Stomach (tissue), 9 donors: ENCODE results near the gene AVL9. TPM values are rescaled to one million over a fixed set of nuclear protein-coding genes. Genes with fewer than 3 reads are reported as not detected.

Source experiments
- DNase-seq, 2 donors: peaks; one replicate each; pipeline versions ENCODE4 v3.0.0 to v3.0.0-alpha.2; 2013 to 2019
- H3K27ac ChIP-seq, 5 donors: fragments of 200-600 bp in 4 of 5; sonication (generic) in 4 of 5; one replicate each; pipeline ENCODE4 v1.5.1; 2013 to 2019; ENCODE audit warnings: mild to moderate bottlenecking in 1 of 5, moderate library complexity in 1 of 5
- H3K27me3 ChIP-seq, 3 donors: fragments of 200-600 bp; sonication (generic); one replicate each; pipeline ENCODE4 v1.5.1; 2017 to 2019; ENCODE audit warnings: mixed run types in 1 of 3
- H3K36me3 ChIP-seq, 4 donors: fragments of 200-600 bp; sonication (generic); 1 replicate in 3 of 4; 2 replicates in 1 of 4; pipeline ENCODE4 v1.5.1; 2016 to 2019
- H3K4me1 ChIP-seq, 4 donors: fragments of 200-600 bp; sonication (generic); one replicate each; pipeline ENCODE4 v1.5.1; 2016 to 2019
- H3K4me3 ChIP-seq, 4 donors: fragments of 200-600 bp; sonication (generic) in 3 of 4; one replicate each; pipeline ENCODE4 v1.5.1; 2016 to 2019; ENCODE audit warnings: mild to moderate bottlenecking in 1 of 4
- H3K9me3 ChIP-seq, 4 donors: fragments of 200-600 bp; sonication (generic); one replicate each; pipeline ENCODE4 v1.5.1; 2016 to 2019
- EP300 ChIP-seq: sonication (generic); formaldehyde crosslinking; IDR thresholded peaks from one replicate; pipeline ENCODE4 v1.6.1; 2017; ENCODE audit warnings: antibody characterized with exemption
- POLR2A ChIP-seq, 4 donors: fragments of 450-650 bp; IDR thresholded peaks; one replicate each; pipeline ENCODE4 v1.6.1; 2016; ENCODE audit warnings: antibody characterized with exemption in 4 of 4, control low read depth in 2 of 4, mild to moderate bottlenecking in 1 of 4, moderate library complexity in 1 of 4
- POLR2AphosphoS5 ChIP-seq, 3 donors: sonication (generic); formaldehyde crosslinking; IDR thresholded peaks; one replicate each; pipeline ENCODE4 v1.6.1; 2016; ENCODE audit warnings: antibody characterized with exemption in 3 of 3
- WGBS, 5 donors: extraction: QIAGEN DNeasy Blood & Tissue Kit in 3 of 5; methylation state at CpG; one replicate each; pipeline versions ENCODE4 v1.1.5 to v1.1.7; 2013 to 2018; 5-methylcytosine and 5-hydroxymethylcytosine counted together
- intact Hi-C: fragments of 100-400 bp; cut with DNase I; formaldehyde crosslinking; loops from one replicate; pipeline ENCODE4 v1.15.1; 2023; ENCODE audit warnings: low total_unique reads
- polyA plus RNA-seq, 3 donors: library from polyadenylated mRNA; stranded (reverse); fragments of 200-250 nt; gene quantifications; one replicate each; pipeline ENCODE4 v1.2.3, GENCODE V29; 2013
- total RNA-seq, 5 donors: library from RNA; depleted of rRNA; stranded (reverse); fragments of >200 nt; gene quantifications; one replicate each; pipeline versions ENCODE4 v1.1.0 to v1.2.3, GENCODE V29; 2014 to 2016
- TF ChIP-seq, protein P1 (sequence below), 7 experiments: fragments of 450-650 bp in 4 of 7; fragments of 200-600 bp in 3 of 7; sonication (generic) in 3 of 7; IDR thresholded peaks; one replicate each; pipeline ENCODE4 v1.5.1; 2016 to 2019; ENCODE audit warnings: antibody characterized with exemption in 7 of 7, control low read depth in 2 of 7, mild to moderate bottlenecking in 1 of 7
- donor health status: healthy with polysubstance abuse.
- donor health status: Bipolar disorder and iron deficiency.
- donor health status: healthy.

The AVL9 gene
- total and polyA plus RNA-seq, 8 donors = 7.2 to 197 (median 36.4) TPM

DNA sequence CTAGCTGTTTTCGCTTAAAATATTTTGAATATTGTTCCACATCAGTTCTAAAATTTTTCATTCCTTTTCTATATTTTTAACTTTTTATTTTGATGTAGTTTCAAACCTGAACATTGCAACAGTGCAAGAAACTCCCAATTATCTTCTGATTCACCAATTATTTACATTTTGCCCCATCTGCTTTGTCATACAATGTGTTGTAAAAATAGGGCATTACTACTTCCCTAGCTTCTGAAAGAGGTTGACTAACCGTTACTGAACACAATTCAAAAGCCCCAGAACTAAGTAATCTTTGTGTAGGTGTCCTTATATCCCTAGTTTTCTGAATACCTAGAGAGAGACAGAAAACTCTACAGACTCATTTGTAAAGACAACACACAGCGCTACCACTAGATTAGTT, 86.7 kb downstream of the AVL9 start:
- Histone ChIP-seq H3K4me1 (peaks cover 2 to 14% (median 11%) of the 10 kb centered on the region in 4 donors), H3K9me3 (no peaks in the 10 kb centered on the region), H3K36me3 (peaks cover 38 to 93% (median 91%) of the 10 kb centered on the region in 4 donors), H3K4me3 (no peak overlapping the region), H3K27ac (no peak overlapping the region), H3K27me3 (no peaks in the 10 kb centered on the region)
- no peak for DNase-seq
- intact Hi-C loops = no loop called here
- whole genome bisulfite sequencing, 5 donors = 78 to 96% (median 95%) methylated on average over 3 of the region's 3 CpGs
- TF ChIP-seq POLR2AphosphoS5 (IDR thresholded peaks at IDR 0.05) (no peak), POLR2A (IDR thresholded peaks at IDR 0.05) (no peak), EP300 (no peak)
- TF ChIP-seq, protein P1, sequence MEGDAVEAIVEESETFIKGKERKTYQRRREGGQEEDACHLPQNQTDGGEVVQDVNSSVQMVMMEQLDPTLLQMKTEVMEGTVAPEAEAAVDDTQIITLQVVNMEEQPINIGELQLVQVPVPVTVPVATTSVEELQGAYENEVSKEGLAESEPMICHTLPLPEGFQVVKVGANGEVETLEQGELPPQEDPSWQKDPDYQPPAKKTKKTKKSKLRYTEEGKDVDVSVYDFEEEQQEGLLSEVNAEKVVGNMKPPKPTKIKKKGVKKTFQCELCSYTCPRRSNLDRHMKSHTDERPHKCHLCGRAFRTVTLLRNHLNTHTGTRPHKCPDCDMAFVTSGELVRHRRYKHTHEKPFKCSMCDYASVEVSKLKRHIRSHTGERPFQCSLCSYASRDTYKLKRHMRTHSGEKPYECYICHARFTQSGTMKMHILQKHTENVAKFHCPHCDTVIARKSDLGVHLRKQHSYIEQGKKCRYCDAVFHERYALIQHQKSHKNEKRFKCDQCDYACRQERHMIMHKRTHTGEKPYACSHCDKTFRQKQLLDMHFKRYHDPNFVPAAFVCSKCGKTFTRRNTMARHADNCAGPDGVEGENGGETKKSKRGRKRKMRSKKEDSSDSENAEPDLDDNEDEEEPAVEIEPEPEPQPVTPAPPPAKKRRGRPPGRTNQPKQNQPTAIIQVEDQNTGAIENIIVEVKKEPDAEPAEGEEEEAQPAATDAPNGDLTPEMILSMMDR (IDR thresholded peaks at IDR 0.05) = no peak

DNA sequence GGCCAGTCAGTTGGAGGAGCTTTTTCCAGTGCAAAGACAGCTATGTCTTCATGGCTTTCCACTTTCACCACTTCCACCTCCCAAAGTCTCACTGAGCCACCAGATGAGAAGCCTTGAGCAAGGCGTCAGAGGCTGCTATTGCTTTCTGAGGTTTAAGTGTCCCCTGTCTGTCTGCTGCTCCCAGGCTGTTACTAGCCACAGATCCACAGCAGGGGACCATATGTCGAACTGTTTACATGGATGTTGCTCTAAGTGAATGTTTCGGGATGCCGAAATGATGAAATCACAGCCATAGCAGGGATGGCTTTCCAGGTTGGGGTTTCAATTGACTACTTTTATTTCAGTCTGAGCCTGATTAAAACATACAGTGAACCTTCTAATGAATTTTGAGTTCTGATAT, 88.5 kb downstream of the AVL9 start:
- no peak overlapping the region for H3K27ac ChIP-seq
- WGBS, 5 donors = 81 to 92% (median 88%) methylated on average over 4 of the region's 4 CpGs
- H3K4me1 ChIP-seq = peaks cover 10 to 26% (median 22%) of the 10 kb centered on the region in 4 donors
- intact Hi-C loops = no loop called here
- H3K36me3 ChIP-seq = peaks cover 38 to 81% (median 75%) of the 10 kb centered on the region in 4 donors
- no peak for DNase-seq
- no peaks in the 10 kb centered on the region for H3K27me3 ChIP-seq
- no peaks in the 10 kb centered on the region for H3K9me3 ChIP-seq
- TF ChIP-seq POLR2AphosphoS5 (IDR thresholded peaks at IDR 0.05) = peak in 1 of 3 donors; percentile 13
- TF ChIP-seq POLR2A (IDR thresholded peaks at IDR 0.05) = no peak
- H3K4me3 ChIP-seq = no peak overlapping the region

DNA sequence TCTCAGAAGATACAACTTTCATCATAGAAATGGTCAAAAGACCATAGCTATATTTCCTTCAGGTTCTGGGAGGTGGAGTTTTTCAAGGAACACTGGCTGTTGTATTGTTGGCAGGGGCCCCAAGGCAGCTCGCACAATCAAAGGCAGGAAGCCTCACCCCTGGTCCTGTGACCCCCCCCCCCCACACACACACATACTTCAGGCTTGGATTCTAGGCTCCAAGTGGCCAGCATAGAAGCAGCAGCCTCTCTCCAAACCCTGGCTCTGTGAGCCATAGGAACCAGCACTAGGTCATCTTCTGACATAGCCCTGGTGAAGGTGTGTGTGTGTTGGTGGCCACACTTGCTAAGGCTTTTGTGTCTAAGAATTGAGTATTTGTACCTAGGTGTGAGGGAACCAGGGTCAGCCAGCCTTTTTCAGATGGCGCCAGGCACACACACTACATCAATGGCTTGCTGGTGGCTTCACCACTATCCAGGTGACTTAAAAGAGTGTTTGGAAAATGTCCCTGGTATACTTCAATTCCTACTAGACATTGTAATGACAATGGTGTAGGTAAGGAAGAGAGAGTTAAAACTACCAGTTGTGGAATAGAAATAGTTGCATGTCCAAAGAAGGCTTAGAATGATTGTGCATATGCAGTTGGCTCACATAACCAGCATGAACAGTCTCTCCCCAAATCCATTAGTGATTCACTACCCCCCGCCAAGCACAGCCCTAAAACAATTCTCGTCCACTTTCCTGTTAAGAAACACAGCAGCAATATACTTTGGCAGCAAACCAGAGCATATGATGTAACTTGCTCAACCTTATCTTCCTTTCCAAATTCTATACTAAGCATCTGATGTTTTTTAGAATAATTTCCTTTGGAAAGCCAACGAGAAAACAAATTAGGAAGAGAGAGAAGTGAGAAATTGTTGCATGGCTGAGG, 91.3 kb downstream of the AVL9 start:
- peak in 1 of 2 donors; percentile 76 for DNase-seq
- no peak for TF ChIP-seq POLR2AphosphoS5 (IDR thresholded peaks at IDR 0.05)
- no peak for TF ChIP-seq EP300
- Histone ChIP-seq H3K9me3 (no peaks in the 10 kb centered on the region), H3K27ac (peak overlapping the region in 4 of 5 donors; percentile 50 to 77 (median 66)), H3K4me3 (no peak overlapping the region), H3K36me3 (peaks cover 35 to 72% (median 66%) of the 10 kb centered on the region in 4 donors), H3K27me3 (no peaks in the 10 kb centered on the region), H3K4me1 (peaks cover 10 to 26% (median 22%) of the 10 kb centered on the region in 4 donors)
- WGBS, 5 donors = 48 to 57% (median 54%) methylated on average over 5 of the region's 5 CpGs
- intact Hi-C loops = no loop called here

DNA sequence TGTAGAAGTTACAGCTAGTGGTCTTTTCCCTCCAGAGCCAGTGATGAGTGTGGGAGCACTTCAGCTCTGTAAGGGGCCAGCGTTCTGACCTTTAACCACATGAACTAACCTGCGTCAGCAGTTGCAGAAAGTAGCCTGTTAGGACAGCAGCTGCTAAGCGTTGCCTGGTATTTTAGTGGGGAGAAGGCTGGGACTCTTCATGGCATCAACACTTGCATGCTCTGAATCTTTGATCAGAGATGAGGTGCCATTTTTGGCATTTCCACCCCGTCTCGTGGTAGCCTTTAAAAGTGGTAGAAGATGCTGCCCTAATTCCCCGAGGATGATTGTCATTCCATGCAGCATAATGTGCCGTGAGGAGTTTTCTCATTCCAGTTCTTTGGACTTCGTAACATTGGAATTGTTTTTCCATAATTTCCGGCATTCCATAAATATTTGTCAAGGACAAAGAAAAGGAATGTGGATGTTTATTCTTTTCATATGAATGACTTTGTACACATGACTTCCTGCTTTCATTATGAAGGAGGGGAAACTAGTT, 92.2 kb downstream of the AVL9 start:
- H3K9me3 ChIP-seq = no peaks in the 10 kb centered on the region
- no peaks in the 10 kb centered on the region for H3K27me3 ChIP-seq
- peaks cover 30 to 65% (median 58%) of the 10 kb centered on the region in 4 donors for H3K36me3 ChIP-seq
- intact Hi-C loops = no loop called here
- H3K4me1 ChIP-seq = peaks cover 10 to 26% (median 22%) of the 10 kb centered on the region in 4 donors
- TF ChIP-seq, protein P1 (IDR thresholded peaks at IDR 0.05) = no peak
- no peak for TF ChIP-seq POLR2A (IDR thresholded peaks at IDR 0.05)
- peak in 1 of 3 donors; percentile 3 for TF ChIP-seq POLR2AphosphoS5 (IDR thresholded peaks at IDR 0.05)
- WGBS, 5 donors = 49 to 59% (median 53%) methylated on average over 9 of the region's 9 CpGs
- H3K4me3 ChIP-seq = no peak overlapping the region
- H3K27ac ChIP-seq = peak overlapping the region in 4 of 5 donors; percentile 31 to 77 (median 66)
- peak in 1 of 2 donors; percentile 26 for DNase-seq

DNA sequence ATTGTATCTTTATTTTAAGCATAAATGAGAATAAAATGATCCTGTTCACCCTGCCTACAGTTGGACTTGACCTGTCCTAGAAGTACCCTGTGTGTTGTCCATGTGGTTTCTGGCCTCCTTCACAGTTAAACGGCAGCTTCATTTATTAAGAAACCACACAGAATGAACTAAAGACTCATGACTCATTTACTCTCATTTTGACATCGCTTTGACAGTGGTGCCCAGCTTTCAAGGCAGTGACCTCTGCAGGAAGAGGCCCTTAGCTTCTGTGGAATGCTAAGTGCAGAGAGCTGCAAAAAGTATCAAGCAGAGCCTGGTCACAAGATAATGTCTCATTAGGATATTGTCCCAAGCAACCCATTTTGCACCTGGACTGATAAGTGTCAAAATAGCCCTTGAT, 93.4 kb downstream of the AVL9 start:
- Histone ChIP-seq H3K9me3 (no peaks in the 10 kb centered on the region), H3K27me3 (no peaks in the 10 kb centered on the region), H3K4me3 (no peak overlapping the region), H3K4me1 (peaks cover 10 to 26% (median 22%) of the 10 kb centered on the region in 4 donors), H3K27ac (peak overlapping the region in 2 of 5 donors; percentile 47 to 67), H3K36me3 (peaks cover 19 to 60% (median 47%) of the 10 kb centered on the region in 4 donors)
- TF ChIP-seq, protein P1 (IDR thresholded peaks at IDR 0.05) = no peak
- no peak for TF ChIP-seq POLR2A (IDR thresholded peaks at IDR 0.05)
- TF ChIP-seq EP300 = no peak
- TF ChIP-seq POLR2AphosphoS5 (IDR thresholded peaks at IDR 0.05) = no peak
- WGBS, 5 donors = 27 to 51% (median 40%) methylated on average over 2 of the region's 2 CpGs
- intact Hi-C loops = no loop called here
- no peak for DNase-seq
